HG03039 (cell line): ENCODE data around the gene ATF3.
A peak's percentile ranks its signal among the peaks of the same experiment; 100 is the strongest.

Experiments used
- ATAC-seq: cut with Tn5 transposase; IDR thresholded peaks from one replicate; pipeline ENCODE4 v1.9.1; 2021; ENCODE audit warnings: mild to moderate bottlenecking, moderate library complexity; ENCODE audit not compliant: unreplicated experiment

Gene ATF3

DNA sequence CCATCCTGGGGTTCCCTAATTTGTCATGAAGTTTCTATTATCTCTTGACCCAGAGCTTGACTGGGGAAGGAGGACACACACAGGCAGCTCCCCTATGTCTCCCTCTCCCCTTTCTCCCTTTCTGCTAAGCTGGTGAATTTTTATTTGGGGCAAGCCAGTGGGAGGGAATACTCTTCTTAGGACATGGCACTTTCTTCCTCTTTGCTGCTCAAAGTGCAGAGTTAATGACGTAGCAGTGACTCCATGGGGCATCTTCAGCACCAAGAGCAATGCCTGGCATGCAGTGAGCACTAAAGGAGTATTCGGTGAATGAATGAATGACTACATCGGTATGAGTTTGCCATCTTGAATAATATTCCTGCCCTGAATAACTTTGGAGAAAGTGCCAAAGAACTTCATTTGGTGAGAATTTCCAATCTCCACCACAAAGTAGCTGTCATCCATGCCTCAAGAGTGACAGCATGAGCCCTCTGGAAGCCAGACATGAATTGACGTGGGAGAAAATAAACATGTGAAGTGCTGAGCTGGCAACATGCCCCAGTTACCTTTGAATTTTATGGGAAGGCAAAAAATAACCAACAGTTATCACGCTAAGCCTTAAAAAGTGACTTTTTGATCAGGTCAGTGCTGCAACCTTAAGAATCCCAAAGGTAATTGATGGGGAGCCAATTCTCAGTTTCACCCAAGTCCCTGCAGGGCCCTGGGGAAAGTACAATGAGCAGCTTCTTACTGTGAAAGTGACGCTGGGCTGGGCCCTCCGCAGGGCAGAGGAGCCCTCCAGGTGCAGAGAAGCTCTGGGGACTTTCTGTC, 22.1 kb upstream of the ATF3 start:
- peak; percentile 91 for ATAC-seq

DNA sequence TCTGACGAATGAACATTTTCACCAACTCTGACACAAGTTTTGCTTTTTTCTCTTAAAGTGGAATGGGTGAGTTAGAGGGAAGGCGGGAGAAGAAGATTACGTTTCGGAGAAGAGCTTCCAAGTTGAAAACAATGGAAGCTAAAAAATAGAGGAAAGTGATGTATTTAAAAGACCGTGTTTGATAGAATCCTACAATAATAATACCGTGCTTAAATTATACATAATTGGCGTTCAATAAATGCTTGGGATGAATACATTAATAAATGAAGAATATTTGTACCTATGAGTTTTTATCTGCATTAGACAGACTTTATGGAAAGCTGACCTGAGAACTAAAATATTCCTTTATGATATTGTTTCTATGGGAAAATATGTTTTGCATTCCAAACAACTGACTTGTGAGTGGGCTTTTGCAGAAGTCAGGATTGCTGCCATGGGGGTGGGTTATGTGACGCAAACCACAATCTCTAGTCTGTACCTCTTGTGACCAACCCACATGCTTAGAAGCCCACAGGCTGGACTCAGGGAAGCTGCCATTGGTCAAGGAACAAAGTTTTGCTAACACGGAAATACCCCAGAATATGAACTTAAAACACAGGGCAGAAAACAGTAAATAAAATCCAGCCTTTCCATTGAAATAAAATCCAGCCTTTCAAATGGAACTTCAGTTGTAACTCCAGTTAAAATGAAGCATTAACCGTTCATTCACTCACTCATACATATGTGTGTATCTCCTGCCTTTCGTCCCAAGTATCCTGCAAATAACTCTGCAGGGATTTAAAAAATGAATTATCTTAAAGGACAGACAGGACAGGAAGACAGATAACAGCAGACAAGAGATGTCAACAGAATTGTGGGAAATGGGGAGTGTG, 21.3 kb upstream of the ATF3 start:
- ATAC-seq: no peak

DNA sequence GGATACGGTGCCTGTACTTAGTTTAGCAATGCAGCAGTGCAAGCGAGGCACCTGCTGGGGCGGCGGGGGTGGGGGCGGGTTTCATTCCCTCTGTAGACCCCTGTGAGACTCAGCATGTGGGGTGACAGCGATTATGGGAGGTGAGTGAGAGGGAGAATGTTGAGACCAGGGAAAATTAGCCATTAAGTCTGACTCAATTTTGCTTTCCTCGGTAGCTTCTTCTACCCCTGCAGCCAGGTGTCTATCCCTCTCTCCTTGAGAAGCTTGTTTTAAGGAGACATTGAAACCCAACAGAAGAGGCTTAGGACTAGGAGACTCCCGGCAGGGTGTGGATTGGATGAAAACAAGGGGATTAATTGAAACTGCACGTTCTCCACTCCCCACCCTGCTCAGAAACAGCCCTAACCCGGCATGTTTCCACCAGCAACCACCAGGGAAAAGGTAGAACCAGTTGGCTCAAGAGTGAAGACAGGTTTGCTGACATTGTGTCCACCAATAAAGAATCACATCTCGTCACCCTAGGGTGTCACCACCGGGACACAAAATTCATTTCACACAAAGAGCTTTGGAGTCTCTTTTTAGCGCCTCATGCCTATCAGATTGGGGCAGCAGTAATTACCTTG, 20.6 kb upstream of the ATF3 start:
- no peak for ATAC-seq

DNA sequence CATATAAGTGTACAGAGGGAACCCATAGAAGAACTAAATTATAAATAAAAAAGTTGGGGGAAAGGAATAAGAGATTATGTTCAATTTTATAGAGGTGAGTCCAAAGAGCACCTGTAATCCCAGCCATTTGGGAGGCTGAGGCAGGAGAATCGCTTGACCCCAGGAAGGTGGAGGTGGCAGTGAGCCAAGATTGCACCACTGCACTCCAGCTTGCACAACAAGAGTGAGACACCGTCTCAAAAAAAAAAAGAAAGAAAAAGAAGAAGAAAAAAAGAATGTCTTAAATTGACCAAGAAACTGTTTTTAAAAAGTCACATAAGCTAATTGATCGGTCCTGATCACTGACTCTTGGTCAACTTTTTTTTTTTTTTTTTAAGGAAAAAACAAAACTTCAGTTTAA, 19.1 kb upstream of the ATF3 start:
- no peak for ATAC-seq

DNA sequence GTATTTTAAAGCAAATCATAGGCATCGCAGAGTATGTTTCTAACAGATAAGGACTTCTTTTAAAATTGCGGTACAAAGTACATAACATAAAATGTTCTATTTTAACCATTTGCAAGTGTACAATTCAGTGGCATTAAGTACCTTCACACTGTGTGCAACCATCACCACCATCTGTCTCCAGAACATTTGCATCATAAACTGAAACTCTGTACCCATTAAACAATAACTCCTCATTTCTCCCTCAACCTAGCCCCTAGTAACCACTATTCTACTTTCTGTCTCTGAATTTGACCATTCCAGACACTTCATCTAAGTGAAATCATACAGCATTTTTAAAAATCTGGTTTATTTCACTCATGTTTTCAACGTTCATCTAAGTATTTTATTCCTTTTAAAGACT, 16.6 kb upstream of the ATF3 start:
- no peak for ATAC-seq

DNA sequence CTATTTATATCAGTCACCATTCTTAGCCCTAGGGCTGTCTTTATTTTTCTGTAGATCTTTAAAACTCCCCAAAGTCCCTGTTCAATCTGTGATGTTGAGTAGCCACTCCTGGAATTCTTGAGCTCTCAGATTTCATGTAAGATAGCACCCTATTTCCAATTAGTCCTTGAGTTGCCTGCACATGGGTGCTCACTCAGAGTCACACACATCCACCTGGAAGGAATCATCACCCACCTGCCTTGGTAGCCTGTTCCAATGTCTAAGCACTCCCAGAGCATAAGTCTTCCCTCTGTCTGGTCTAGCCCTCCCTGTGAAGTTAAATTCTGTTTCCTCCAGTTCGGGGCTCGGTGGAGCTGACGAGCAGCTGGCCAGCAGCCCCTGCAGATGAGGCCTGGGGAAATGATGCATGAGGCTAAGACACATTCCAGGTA, 14.7 kb upstream of the ATF3 start:
- ATAC-seq: no peak

DNA sequence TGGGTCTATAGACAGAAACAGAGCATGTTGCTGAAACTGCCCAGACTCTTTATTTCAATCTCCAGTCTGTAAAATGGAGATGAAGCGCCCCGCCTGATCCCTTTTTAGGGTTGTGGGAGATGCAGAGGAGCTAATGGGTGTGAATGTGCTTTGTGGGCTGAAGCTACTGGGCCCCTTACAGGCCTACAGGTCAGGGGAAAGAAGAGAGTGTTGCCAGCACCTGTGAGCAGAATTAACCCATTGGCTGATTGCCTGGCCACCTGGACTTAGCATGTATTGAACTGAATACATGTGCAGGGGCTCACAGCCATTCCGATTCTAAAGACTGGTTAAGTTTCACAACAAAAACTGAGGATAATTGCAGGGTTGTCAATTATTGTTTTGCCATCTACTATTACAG, 13.9 kb upstream of the ATF3 start:
- ATAC-seq: no peak

DNA sequence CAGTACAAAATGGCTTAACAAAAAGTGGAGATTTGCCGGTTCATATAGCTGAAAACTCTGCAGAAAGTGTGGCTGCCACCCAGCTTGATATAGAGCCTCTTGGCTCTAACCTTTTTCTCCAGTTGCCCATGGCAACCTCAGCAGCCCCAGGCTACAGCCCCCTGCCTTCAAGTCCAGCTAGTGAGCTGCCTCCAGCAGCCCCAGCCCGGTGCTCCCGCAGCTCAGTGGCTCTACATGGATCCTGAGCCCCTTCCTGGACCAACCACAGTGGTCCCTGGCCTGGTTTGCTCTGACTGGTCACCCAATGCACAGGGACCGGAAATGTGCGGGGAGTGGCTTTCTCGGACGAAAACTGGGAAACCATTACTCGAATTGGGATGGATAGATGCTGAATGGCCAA, 13.3 kb upstream of the ATF3 start:
- ATAC-seq: no peak

DNA sequence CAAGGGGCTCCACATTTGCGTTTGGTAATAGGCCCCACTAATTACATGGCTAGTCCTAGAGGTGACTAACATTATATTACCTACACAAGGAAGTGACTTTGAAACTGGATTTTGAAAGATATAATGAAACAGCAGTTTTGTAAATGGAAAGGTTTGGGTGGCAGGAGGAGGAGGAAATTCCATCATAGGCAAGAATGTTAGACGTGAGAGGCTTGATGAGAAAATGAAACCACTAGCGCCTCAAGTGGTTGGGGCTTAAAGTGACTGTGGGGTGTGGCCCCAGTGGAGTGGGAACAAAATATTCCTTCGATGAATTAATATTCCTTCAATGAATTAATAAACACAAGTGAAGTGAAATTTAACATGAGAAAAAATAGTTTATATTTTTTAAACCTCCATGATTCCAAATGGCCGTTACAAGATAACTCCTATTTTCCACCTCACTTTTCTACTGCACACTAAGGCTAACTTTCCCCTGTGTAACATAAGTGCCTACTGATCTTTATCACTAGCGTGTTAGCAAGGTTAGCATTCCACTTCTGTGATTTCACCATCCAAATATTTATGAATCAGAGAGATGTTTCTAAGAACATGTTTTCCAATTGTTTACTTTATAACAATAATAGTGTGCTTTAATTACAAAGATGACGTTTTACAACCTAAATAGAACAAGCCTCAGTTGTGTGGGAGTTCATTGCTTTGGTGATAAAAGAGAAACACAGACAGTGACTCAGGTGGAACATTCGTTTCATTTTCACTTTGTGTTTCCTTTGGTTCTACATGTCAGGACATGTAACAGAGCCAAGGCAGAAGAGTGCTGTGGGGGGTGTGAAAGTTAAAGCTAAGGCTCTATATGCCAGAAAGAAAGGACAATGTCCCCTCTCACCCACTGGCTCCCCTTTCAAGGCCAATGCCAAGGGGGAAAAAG, 12.5 kb upstream of the ATF3 start:
- peak; percentile 83 for ATAC-seq

DNA sequence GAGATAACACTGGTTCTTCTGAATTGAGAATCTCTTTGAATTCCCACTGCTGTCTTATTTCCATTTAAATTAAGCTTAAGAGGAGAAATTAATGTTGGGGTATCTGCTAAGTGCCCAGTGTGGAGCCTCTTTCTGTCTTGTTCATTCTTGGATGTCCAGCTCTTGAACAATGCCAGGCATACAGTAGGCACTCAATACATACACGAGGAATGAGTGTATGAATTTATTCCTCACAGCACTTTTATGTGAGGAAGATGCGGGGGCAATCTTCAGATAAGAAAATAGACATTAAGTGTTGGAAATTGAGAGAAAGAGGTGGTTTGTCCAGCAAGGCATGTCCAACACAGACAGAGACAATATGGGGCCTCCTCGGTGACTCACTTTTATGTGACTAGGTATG, 11.8 kb upstream of the ATF3 start:
- ATAC-seq: no peak

DNA sequence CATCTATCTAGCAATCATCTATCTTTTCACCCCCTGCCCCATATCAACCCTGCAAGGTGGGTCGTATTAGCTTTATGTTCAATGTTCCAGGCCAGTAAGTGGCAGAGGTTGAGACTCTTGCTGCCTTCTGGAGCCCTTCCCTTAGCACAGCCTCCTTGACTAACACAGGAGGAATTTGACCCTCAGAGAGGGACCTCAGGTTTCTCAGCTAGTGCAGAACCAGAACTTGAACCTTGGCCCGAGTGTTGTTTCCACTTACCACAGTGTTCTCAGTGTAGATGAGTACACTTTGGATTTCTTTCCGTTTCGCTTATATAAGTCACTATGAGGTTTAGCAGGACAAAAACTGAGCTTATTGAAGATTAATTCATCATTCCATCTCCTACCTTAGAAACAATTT, 11.1 kb upstream of the ATF3 start:
- ATAC-seq: no peak

DNA sequence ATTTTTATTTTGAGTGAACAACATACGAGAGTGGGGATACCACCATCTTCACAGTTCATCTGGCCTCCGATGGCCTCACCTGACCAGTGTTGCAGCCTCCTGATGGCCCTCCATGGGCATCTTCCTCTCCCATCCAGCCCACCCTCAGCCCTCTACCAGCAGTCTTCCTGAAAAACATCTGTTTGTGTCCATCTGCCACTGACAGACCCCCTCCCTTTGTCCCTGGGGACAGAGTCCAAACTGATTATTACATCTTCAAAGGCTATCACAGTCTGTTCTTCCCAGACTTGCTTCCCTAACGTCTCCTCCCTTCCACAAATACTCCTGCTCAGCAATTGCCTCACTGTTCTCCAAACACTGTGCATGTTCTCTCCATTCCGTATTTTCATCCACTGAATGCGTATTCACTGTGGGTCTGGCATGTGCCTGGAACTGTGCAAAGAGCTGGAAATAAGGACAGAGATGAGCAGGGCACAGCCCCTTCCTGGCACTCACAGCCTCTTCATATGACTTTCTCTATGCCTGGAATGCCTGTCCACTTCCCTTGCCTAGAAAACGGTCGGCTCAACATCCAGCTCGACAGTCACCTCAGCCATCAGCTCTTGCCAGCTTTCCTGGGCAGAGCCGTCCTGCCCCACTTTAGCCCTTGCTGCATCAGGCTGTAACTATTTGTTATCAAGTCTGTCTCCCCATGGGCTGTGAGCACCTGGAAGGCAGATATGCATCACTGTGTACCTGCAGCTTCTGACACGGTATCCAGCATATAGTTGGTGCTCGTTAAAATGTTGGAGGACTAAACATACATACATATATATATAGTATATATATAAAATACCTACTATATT, 8.3 kb upstream of the ATF3 start:
- ATAC-seq: no peak

DNA sequence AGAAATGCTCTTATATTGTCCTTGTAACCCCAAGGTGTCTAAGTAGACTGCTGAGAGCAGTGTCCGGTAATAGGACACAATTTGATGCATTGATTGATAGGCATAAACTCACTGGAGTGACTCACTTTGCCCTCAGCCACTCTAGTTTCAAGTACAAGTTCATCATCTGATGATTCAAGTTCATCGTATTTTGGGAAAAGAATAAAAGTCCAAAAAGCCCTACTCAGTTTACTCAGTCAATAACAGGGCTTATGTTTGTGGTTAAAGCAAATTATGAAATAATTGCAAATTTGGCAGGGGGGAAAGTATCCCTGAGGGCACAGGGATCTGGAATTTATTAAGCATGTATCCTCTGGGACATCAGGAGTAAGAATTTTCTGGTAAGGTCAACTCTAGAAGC, 7.6 kb upstream of the ATF3 start:
- ATAC-seq: no peak

DNA sequence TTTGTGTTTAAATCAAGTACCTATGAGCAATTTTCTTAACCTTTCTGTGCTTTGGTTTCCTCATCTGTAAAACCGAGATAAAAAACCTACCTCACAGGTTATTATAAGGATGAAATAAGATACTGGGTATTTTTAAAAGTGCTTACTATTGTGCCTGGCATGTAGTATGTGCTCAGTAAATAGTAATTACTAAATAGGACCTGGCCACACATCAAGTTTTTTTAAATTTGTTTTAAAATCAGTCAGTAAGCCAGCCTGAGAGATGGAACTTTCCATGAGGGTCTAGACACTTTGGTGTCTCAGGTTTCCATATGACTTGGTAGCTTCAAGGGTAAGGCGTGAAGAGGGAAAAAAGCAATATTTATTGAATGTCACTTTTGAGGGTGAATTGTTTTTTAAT, 7.0 kb upstream of the ATF3 start:
- ATAC-seq: no peak

DNA sequence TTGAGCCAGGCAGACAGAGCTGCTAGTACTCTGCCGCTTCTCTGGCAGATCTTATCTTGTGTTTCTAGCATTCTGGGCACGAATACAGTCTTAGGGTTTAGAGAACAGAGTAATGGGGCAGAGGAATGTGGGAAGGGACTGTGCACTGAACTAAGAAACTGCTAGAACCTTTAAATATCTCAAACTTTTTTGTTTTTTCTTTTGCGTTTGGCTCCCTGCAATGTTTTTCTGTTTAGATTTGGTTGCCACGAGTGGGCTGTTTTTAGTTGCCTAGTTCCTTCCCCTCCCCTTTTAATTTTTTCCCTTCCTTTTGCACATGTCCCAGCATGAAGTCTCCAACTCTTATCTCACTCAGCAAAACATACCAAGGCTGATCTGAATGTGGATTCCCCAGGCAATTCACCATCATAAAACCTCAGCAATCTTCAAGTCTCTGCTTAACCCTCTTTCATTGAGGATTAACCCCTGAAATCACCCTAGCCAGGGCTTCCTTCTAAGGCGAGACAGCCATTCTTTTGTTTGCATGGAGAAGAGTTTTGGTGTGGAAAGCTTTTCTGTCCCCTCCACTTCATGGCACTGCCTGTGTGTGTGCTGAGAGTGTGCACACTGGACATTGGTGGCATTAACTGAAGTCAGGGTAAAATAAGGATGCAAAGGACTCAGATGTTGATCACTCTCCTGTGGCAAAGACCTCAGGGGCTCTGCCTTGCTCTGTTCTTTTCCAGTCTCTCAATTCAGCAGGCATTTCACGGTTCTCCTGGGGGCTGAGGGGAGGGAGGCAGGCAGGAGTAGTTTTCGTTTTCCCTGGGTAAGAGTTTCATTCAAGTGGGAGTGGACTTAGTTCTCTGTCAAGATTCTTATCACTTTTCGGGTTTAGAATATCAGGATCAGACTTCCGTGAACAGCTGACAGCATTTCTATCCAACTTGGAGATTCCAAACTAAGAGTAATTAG, 2.8 kb upstream of the ATF3 start:
- no peak for ATAC-seq

DNA sequence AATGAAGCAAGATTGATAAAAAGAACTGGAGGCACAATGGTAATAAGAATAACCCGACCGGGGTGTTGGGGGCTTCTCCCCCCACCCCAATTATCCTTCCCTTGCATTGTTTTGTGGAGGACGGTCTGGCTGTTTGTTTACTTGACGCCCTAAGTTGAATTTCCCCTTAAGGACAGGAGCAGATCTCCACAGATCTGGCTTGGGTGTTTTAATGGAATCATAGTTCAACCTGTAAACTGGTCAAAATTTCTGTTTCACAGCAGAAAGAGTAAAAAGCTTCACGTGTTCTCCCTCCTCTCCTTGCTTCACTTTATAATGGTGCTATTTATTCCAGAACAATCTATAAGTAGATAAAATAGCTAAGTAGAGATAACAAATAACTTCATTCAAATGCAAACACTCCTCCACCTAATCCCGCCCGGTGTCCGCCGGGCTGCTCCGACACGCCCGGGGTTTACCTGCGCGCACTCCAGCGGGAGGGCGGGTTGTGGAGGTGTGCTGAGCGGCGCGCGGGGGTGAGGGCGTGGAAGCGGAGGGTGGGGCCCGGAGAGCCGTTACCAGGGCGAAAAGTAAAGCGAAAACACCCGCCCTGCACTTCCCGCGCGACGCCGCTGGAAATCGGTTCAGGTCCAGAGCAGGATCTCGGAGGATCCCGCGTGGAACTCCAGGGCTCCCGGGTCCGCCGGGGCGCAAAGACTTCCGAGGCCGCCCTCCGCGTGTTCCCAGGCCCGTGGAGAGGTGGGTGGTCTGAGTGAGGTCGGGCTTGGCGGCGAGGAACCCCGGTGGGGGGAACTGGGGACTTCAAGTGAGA, 2.0 kb upstream of the ATF3 start:
- no peak for ATAC-seq

DNA sequence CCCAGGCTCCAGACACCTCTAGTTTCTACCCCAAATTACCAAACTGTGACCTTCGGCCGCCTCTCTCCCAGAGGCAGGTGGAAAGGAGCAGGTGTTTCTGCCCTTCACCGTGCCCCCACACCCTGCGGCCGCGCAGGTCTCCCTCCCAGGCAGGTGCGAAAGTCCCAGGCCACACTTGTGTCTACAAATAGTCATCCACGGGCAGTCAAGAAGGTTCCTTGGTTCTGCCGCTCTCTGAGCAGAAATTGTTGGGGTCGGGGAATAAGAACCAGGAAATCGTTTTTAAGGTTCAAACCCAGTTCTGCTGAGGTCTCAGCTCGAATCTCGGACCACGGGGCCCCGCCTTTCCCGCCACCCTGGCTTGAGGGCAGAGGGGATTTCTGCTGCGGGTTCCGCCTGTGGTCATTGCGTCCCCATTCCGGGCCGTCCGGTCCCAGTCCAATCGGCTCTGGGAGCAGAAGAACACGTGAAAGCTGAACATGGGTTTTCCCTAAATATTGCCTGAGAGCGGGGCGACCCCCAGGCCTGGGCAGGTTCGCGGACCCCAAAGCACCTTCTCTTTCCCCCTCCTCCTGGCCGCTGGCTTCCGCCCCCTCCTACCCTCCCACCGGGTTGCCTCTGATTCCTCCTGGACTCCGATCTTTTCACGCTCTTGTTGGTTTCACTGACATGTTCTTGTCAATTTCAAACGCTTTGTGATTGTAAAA, 1.2 kb upstream of the ATF3 start:
- ATAC-seq: no peak
